ENCODE data around the gene KRT84.

DNA sequence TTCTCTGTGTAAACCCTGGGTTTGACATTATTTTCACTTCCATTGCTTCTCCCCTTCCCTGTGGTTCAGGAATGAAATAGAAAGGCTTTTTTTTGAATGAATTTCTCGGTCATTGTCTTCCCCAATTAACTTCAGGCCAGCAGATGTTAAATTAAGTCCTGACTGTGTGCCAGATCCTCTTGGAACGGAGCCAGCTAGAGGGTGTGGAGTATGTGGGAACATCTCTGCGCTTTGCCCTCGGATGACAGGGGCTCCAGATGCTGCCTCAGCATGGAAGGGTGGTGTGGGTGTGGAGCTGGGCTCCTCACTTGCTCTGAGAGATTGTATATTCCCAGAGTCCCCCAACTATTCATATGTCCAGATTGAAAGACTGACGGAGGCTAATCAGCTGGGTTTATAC lies 31.3 kb downstream of the KRT84 start:
- TF ChIP-seq ZNF274 (IDR thresholded peaks at IDR 0.05; ENCODE audit: low read depth, low read length) (no peak), YY1 (IDR thresholded peaks at IDR 0.05; ENCODE audit: insufficient read depth, insufficient read length) (no peak)
